Putamen (tissue), 1 donor: ENCODE measurements around the gene PERM1.

Experiments used
- DNase-seq: peaks from one replicate; pipeline ENCODE4 v3.0.0-alpha.2; 2016; ENCODE audit warnings: low spot score

Gene PERM1

DNA sequence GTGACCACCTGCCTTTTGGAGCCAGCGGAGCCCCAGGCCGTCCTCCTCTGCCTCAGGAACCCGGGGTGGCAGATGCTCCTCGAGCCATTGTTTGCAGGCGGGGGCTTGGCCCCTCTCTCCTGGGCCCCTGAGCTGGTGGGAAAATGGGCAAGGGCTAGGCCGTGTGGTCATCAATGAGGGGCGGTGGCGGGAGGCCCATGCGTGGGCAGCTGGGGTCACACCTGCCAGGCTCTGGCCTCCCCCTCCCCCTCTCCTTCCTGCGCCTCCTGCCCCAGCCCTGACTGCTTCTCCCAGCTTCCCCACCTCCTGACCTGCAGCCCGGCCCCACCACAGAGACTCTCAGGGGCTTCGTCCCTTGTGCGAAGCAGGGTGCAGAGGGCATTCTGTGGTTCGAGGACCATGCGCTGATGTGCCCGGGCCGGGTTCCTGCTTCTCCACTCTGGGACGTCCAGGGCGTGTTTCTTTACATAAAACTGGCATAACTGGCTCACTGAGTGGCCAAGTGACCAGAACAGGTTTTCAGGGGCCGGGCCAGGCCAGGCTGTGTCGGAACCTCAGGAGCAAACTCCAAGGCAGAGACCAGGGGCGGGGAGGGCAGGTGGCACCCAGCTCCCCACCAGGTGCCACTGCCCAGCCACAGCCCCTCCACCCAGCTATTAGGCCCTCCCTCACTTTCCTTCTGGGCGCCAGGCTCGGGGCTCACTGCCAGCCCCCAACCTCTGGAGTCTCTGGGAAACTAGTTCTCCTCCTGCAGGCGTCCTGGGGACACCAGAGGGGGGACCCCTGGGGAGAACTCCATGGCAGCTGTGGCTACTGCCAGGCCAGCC, 48.9 kb downstream of the PERM1 start:
- DNase-seq = no peak

DNA sequence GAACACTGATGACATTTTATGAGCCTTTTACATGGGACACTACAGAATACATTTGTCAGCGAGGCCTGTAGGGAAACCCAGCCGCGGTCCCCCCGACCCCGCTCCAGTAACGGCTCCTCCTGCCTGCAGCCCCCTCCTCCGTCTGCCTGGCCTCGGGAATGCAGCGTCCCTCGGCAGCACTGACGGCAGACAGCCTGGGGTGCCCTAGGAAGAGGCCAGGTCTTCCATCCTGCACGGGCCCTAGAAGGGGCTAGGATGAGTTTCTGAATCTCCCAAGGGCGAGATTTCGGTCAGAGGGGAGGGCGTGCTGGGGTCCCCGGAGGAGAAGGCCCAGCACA, 49.8 kb downstream of the PERM1 start:
- DNase-seq = no peak

GRCh38 chr1:931380-932172, 50.3 kb downstream of the PERM1 start:
- no peak for DNase-seq

- DNase-seq = no peak
These were observed 51.2 kb downstream of the PERM1 start for GRCh38 chr1:930633-931138.

DNA sequence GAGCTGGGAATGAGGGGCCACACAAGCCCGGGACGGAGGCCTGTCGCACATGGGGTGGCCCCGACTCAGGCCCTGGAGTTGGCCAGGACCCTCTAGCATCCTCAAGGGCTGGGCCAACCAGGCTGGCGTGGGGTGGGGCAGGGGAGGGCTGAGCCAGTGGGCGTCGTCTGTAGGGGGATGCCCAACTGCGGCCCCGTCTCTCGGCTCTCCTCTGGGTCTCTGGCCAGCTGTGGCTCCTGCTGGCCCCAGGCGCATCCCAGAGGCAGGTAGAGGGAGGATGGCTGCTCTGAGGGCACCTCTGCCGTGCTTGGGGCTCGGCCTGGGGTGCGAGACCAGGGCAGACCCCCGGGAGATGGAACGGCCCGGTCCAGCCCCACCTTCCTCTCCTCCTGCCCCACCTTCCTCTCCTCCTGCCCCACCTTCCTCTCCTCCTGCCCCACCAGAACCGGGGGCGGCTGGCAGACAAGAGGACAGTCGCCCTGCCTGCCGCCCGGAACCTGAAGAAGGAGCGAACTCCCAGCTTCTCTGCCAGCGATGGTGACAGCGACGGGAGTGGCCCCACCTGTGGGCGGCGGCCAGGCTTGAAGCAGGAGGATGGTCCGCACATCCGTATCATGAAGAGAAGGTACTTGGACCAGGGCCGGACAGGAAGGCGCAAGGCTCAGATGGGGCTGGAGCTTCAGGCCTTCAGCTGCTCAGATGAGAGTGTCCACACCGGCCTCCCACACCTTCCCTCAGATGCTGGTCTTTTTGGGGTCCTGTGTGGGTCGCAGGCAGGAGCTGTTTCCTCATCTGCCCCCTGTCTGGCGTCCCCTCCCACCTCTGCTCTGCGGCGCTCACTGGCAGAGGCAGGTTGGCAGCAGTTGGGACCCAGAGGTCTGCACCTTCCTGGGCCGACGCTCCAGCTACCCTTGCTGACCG, 51.9 kb downstream of the PERM1 start:
- DNase-seq = no peak

GRCh38 chr1:928825-929661, 52.9 kb downstream of the PERM1 start:
- DNase-seq = no peak

DNA sequence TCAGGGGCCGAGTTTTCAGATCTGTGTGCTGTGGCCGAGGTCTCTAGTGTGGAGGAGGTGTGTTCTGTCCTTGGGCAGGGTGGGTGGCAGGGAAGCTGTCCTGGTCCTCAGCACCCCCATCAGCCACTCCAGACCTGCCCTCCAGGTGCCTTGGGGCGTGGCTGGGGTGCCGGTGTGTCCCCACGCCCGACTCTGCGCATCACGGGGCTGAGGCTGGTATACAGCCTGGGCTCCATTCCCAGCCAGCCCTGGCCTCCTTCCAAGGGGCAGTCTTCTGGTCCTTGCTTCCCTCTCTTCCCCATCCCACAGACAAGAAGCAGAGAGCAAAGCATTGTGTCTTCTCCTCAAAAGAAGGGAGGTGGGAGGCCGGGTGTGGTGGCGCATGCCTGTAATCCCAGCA, 54.1 kb downstream of the PERM1 start:
- no peak for DNase-seq

DNA sequence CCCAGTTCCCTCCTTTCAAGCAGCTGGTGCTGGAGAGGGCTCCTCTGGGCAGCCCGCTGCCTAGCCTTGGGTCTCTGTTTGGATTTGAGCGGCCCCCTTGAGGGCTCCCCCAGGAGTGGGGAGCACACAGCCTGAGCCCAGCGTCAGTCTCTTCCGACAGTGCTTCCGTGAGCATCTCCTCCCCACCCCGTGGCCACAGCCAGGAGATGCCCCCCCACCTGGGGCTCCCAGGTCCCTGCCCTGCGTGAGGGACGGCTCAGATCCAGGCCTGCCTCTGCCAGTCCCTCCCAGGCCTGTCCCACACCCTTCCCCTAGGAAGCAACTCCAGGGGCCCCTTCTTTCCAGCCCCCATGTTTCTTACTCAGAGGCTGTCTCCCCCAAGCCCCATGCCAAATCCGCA, 54.7 kb downstream of the PERM1 start:
- DNase-seq = no peak

DNA sequence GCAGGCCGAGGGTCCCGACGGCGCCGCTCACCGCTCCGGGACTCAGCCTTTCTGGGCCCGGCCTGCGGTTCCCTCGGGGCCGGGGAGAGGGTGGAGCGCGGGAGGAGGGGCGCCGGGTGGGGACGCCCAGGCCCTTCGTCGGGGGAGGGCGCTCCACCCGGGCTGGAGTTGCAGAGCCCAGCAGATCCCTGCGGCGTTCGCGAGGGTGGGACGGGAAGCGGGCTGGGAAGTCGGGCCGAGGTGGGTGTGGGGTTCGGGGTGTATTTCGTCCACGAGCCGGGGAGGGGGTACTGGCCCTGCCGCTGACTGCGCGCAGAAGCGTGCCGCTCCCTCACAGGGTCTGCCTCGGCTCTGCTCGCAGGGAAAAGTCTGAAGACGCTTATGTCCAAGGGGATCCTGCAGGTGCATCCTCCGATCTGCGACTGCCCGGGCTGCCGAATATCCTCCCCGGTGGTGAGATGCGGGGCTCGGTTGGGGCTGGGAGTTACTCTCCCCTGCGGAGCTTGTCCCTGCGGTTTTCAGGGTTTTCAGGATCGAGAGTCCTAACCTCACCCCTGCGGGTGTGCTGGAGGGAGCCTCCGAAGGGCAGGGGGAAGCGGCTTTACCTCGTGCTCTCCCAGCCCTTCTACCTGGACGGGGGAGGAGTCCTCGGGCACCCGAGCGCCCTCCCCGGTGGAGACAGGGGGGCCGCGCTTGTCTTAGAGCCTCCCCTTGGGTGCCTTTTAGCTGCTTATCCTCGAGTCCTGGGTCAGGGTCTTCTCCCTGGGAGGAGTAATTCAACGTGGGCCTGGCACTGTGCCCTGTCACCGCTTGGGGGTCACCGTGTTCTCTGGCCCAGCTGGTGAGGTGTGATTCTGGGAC, 56.1 kb downstream of the PERM1 start:
- no peak for DNase-seq
